Right renal cortex interstitium (tissue), 3 donors: ENCODE measurements around the gene GPC3. TPM values are rescaled to one million over a fixed set of nuclear protein-coding genes. Genes with fewer than 3 reads are reported as not detected.
"Not testable (repeated sequence)": the region's sequence is repeated elsewhere in the genome, so short reads cannot be mapped to it uniquely, and the experiment has no call there.

Experiments
- DNase-seq, 3 donors: peaks; one replicate each; pipeline ENCODE4 v3.0.0-alpha.2; 2013; ENCODE audit warnings: low read depth in 3 of 3, low spot score in 2 of 3
- polyA plus RNA-seq, 3 donors: library from polyadenylated mRNA; unstranded; fragments of 120-200 nt; gene quantifications; one replicate each; pipeline ENCODE4 v1.2.1, GENCODE V29; 2013; ENCODE audit not compliant: insufficient read length in 3 of 3

GPC3 gene
- polyA plus RNA-seq, 3 donors: 1,260 to 1,341 (median 1,339) TPM

- not testable (repeated sequence) for DNase-seq
Observed at GRCh38 chrX:133720269-133720668, 265.1 kb downstream of the GPC3 start.

DNA sequence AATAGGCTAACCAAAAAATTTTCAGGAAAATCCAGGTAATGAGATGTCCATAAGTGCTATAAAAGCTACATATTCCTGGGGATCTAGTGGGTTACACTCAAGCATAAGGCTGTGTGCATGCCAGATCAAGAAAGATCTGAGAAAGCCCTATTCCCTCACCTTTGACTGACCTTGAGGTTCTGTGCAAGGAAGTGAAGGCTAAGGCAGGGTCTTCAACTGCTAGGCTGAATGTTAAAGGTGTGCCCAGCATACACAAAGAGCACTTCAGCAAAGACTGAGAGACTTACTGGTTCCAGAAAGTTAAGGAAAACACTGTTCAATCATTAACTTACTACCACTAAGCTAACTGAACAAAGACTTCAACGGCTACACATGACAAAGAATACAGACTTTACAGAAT, 269.7 kb downstream of the GPC3 start:
- no peak for DNase-seq

DNA sequence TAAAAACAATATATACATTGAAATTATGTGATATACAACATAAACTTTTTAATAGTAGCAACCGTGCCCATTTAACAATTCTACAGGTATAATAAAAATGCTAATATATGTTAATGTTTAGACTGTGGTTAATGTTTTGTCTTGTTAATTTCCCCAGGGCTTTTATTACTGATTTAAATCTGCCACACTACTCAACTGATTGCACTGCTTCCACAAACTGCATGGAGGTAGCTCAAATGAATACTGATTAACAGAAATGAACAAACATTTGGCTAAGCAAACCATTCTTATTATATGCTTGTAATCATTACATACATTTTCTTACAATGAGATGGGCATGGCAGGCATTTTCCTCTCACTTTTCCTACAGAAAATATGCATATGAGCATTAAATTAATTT, 275.9 kb downstream of the GPC3 start:
- DNase-seq: no peak

DNA sequence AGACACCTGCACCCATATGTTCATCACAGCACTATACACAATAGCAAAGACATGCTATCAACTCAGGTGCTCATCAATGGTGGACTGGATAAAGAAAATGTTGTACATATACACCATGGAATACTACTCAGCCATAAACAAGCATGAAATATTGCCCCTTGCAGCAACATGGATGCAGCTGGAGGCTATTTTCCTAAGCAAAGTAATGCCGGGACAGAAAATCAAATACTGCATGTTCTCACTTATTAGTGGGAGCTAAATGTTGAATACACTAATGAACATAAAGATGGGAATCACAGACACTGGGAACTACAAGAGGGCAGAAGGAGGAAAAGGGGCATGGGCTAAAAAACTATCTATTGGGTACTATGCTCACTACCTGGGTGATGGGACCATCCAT, 278.5 kb downstream of the GPC3 start:
- no peak for DNase-seq

DNA sequence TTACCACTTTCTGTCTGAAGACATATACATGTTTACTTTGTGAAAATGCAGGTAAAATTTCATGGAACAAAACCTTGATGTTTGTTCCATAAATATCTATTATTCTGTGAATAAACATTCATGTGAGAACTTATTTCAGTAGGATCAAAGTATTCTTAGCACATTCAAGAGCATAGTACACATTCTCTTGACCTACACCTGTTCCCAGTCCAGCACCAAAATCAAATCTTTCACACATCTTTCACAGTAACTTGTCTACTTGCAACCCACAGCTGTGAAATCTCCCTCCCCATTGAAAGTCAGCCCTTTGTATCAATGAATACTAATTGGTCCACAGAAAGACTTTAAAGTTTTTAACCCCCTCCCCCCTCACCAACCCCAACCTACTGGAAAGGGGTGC, 283.2 kb downstream of the GPC3 start:
- no peak for DNase-seq

- no peak for DNase-seq
Observed at GRCh38 chrX:133699023-133699728, 286.2 kb downstream of the GPC3 start.

DNA sequence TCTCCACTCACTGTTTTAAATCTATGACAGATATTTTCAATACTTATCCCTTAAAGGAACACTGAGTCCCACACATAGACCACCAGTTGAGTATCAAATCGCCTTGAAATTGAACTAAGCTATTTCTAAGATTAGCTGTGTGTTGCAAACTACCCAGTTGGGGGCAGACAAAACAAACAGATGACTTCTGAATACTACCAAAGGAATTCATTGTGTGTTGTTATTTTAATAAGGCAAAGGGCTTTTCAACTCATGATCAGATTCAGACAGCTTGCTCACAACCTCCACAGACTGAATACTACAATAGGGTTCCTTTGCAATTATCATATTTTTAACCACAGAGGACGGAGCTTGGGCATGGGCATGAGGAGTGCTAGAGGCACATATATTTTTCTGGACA, 287.1 kb downstream of the GPC3 start:
- no peak for DNase-seq

- DNase-seq: no peak
Observed at GRCh38 chrX:133697656-133698055, 287.7 kb downstream of the GPC3 start.

DNA sequence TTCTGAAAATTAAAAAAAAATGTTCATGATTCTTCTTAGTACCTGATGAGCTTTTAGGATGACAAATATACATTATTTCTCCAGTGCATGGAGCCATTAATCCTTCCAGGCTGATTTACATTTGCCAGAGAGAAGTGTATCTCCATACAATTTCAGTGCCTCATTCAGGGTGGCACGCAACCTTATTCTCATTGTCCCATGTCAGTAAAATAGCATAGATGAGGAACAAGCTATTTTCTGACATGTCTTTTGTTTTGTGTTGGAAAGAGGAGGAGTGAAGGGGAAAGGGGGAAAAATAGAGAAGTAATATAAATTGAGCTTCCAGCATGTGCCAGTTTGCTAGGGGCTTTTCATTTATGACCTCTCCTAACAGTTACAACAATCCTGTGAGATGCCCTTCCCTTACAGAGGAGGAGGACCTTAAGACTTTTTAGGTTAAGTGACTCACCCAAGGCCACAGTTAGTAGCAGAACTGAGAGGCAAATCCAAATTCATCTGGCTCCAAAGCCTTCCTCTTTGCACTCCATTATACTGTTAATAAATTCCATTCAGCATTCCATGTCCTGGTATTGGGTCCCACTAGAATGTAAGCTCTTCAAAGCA, 295.3 kb downstream of the GPC3 start:
- DNase-seq: no peak

- no peak for DNase-seq
Observed at GRCh38 chrX:133685822-133686221, 299.6 kb downstream of the GPC3 start.

GRCh38 chrX:133681897-133682296, 303.5 kb downstream of the GPC3 start:
- no peak for DNase-seq

GRCh38 chrX:133681421-133681820, 304.0 kb downstream of the GPC3 start:
- no peak for DNase-seq

DNA sequence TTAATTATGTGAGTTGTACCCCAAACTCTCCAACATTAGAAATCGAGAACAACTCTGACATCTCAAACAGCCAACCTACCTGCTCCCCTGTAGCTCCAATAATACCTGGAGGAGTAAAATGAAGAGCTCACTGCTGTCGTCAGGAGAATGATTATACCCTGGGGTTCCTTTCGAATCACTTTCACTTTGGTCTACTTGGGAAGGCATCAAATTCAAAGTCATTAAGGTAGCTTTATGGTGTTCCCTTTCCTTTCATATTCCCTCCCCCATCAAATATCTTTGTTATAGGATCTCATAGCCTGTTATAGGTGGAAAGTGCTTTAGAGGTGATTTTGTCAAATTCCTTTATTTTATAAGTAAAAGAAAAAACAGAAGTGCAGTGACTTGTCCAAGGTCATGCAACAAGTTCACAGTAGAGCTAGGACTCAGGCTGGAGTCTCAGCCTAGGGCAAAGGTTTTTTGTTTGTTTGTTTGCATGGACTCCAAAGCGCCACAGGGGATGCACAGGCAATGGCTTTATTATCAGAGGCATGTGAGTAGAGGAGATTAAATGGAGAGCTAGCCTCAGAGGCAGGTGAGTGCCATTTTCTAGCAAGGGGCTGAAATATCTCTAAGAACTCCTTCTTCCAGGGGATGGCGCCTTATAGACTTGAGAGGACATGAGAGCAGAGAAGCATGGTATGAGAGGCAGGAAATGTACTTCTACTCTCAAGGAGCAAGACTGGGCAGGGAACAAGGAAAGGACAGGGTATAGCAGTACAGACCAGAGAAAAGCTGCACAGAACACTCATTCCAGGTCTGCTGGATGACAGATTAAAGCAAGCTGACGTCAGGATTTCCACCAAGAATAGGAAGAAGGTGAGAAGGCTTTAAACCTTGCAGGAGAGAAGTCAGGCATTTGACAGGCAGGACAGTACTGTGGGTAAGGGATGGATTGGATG, 308.0 kb downstream of the GPC3 start:
- no peak for DNase-seq

DNA sequence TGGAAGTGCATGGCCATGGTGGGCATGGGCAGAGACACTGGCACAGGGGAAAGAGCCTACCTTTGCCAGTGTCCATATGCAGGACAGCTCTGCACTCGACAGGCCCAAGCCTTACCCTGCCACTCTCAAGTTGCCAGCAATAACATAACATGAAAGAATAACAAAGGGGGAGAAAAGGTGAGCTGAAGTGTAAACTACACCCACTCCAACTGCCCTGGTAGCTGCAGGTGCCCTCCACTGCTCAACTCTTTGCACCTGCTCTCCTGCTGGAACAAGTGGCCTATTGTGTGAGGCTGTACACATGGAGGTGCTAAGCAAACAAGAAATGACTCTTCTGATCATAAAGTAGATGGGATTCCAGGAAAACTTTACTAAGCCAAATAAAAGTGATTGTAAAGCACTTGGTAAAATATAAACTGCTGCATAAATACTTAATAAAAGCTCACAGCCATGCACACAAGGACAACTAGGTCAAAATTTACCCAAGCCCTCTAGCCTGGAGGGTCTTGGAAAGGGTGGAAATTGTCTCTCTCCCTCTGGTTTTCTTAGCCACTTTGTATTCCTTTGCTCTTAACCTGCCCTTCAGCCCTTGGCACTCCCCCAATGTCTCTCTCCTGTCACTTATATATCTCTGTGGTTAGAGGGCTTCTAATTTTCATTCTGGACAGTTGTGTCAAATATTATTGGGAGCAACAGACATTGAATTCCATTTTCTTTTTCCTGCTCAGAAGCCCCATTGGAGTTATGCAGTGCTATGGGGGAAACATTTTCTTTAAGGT, 308.9 kb downstream of the GPC3 start:
- DNase-seq: no peak

DNA sequence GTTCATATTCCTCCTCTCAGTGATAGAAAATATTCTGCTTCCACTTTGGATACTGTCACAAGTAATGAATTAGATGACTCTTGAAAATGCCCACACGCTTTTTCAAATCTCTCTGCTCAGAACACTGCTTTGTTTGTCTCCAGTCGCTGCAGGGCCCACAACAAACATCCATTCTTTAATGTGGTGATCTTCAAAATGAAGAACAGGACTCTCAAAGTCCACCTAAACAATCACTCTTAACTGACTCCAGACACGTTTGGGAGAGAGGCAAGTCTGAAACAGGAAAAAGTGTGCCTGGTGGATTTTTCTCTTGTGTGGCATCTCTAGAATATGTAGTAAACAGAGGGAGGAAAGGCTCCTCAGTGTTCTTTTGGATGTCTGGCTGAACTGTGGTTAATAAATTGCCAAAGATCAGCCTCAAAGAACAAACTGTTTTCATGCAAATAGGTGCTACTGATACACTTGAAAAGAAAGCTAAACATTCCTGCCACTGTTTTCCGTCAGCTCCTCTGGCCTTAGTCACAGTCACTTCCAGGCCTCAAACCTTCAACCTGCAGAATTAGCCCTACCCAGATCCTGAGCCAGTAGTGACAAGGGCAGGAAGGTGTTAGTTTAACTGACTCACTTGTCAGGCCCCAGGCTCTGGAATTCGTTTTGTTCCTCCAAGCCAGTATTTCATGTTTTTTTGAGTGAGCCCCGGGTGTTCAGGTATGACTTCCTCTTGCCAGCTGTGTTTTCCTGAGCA, 310.5 kb downstream of the GPC3 start:
- DNase-seq: no peak

GRCh38 chrX:133670383-133670782, 315.0 kb downstream of the GPC3 start:
- DNase-seq: peak in 2 of 3 donors; percentile 9 to 40

DNA sequence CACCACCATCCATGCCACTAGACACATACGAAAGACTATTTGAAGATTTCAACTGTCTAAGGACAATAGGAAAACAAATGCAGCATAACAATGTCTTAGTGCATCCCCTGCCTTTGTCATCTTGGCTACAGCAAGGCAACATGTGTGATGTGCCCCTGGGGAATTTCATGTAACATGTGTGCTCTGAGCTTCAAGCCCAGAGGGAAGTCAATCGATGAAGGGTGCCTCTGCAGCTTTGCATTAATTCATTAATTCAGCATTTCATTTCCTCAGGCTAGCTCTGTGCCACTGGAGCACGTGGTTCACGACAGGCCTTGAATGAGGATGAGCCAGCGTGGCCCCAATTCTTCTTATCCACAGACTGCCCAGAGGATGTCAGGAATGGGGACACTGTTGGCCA, 316.2 kb downstream of the GPC3 start:
- no peak for DNase-seq

DNA sequence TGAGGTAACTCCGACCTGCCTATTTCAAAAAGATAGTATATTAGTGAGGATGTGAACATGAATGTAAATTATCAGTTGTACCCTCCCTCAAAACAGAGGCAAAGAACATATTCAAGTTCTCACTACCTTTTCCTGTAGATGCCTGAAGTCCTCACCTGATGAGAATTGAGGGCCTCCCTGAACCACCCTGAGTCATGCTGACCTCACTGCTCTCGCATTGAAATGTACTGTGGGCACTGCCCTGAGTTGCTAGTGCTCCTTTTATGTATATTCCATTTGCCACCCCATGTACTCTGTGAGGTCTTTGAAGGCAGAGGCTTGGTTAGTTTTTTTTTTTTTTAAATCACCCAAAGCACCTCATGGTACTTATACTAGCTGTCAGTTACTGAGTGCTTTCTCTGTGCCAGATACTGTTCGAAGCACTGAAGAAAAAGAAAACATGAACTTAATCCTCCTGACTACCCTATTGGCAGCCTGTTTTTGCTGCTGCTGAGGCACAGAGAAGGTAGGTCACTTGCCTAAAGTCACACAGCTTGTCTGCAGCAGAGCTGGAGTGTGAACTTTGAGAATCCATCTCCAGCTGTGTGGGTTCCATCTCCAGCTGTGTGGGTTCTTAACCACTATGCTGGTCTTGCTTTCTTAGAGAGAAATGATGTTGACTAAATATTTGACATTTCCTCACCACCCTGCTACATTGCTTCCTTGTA, 317.0 kb downstream of the GPC3 start:
- DNase-seq: no peak

- DNase-seq: no peak
Observed at GRCh38 chrX:133666256-133666655, 319.1 kb downstream of the GPC3 start.
